NCI-H2107 treated with DMSO at 0.1 percent for 48 hours (cell line): ENCODE data around the gene APOD.

ENCODE experiments used
- DNase-seq: peaks from one replicate; lab custom pipeline; 2025; ENCODE audit not compliant: unreplicated experiment; lab: John Stamatoyannopoulos, UW

The APOD gene

GRCh38 chr3:195555110-195555509, 28.6 kb downstream of the APOD start:
- no peak for DNase-seq

GRCh38 chr3:195554458-195554857, 29.3 kb downstream of the APOD start:
- DNase-seq = no peak

GRCh38 chr3:195553268-195553667, 30.5 kb downstream of the APOD start:
- no peak for DNase-seq

- DNase-seq = no peak
Observed at GRCh38 chr3:195551381-195551978, 32.3 kb downstream of the APOD start.

GRCh38 chr3:195550723-195551122, 33.0 kb downstream of the APOD start:
- DNase-seq = no peak

- DNase-seq = no peak
Observed at GRCh38 chr3:195549931-195550519, 33.7 kb downstream of the APOD start.

GRCh38 chr3:195548987-195549386, 34.8 kb downstream of the APOD start:
- no peak for DNase-seq

- DNase-seq = no peak
Observed at GRCh38 chr3:195548501-195548900, 35.2 kb downstream of the APOD start.

- DNase-seq = no peak
Observed at GRCh38 chr3:195548006-195548405, 35.7 kb downstream of the APOD start.

- DNase-seq = no peak
Observed at GRCh38 chr3:195546130-195546560, 37.6 kb downstream of the APOD start.

- DNase-seq = no peak
Observed at GRCh38 chr3:195544634-195545033, 39.1 kb downstream of the APOD start.

- no peak for DNase-seq
Observed at GRCh38 chr3:195544230-195544536, 39.6 kb downstream of the APOD start.

- peak; percentile 97 for DNase-seq
Observed at GRCh38 chr3:195543500-195544229, 40.1 kb downstream of the APOD start.

GRCh38 chr3:195542698-195543499, 40.8 kb downstream of the APOD start, which contains the start of gene PPP1R2:
Gene PPP1R2 (minus strand): TSS chr3:195543325. CDS start chr3:195543025, 300 bp downstream.
- DNase-seq = peak; percentile 97

GRCh38 chr3:195542316-195542697, 41.4 kb downstream of the APOD start:
- DNase-seq = peak; percentile 56

GRCh38 chr3:195540511-195540910, 43.2 kb downstream of the APOD start:
- DNase-seq = peak; percentile 16

- DNase-seq = no peak
Observed at GRCh38 chr3:195540027-195540426, 43.7 kb downstream of the APOD start.

- no peak for DNase-seq
Observed at GRCh38 chr3:195539479-195539878, 44.3 kb downstream of the APOD start.

GRCh38 chr3:195537995-195538394, 45.7 kb downstream of the APOD start:
- DNase-seq = no peak

GRCh38 chr3:195535293-195535692, 48.4 kb downstream of the APOD start:
- no peak for DNase-seq

- DNase-seq = no peak
Observed at GRCh38 chr3:195532834-195533233, 50.9 kb downstream of the APOD start.

- DNase-seq = no peak
Observed at GRCh38 chr3:195532345-195532744, 51.4 kb downstream of the APOD start.
